Measurements from ENCODE around the gene MLLT1.

DNA sequence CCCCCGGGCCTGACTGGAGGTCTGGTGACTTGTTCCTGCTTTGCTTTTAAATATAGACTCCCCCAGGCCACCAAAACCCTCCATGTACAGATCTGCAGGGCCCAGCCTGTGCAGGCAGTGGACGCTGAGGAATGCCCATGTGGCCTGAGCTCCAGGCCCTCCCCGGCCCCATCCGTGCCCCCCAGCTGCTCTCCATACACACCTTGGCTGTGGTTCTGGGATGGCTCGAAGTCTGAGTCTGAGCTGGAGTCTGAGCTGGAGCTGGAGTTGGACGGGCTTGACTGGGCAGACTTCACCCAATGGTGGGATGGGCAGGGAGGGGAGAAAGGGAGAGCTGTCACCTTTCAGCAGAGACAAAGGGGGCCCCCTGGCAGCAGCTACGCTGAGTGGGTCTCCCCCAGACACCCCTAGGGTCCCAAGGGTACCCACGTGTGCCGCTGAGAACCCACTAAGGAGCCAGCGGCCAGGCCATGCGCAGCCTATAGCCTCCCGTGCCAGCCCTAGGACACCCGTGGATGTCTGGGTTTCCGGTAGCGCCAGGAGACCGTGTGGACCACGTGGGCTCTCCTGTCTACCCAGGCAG lies 61.9 kb downstream of the MLLT1 start:
- TF ChIP-seq CTCF (IDR thresholded peaks at IDR 0.05) (no peak), POLR2A (IDR thresholded peaks at IDR 0.05) (no peak)

Measured in heart left ventricle (tissue), 13 donors.